HG02870 (cell line): ENCODE measurements around the gene RICTOR.

Source experiments
- ATAC-seq: cut with Tn5 transposase; IDR thresholded peaks from one replicate; pipeline ENCODE4 v1.9.1; 2021; ENCODE audit warnings: mild to moderate bottlenecking, moderate library complexity; ENCODE audit not compliant: unreplicated experiment

The RICTOR gene

DNA sequence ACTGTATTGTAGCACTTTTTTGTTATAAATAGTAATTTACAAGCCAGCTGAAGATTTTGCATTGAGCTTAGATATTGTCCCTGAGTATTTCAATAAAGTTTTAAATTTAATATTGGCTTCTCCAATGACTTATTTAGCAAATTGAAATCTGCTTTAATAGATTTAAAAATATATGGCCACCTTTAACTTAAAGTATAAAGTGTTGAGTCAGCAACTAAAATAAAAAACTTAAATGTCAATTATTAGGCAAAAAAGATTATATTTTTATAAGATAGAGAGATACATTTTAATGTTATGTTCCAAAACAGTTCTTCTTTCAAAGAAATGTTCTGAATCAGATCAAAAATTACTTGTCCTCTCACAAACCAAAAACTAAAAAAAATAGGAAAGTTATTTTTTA lies 167.7 kb downstream of the RICTOR start:
- ATAC-seq = no peak

GRCh38 chr5:38905516-38905915 lies 168.7 kb downstream of the RICTOR start:
- no peak for ATAC-seq

- ATAC-seq = no peak
Observed at GRCh38 chr5:38899936-38900335, 174.3 kb downstream of the RICTOR start.

- ATAC-seq = no peak
Observed at GRCh38 chr5:38896760-38897159, 177.4 kb downstream of the RICTOR start.

GRCh38 chr5:38892363-38892762 lies 181.8 kb downstream of the RICTOR start:
- ATAC-seq = no peak

- no peak for ATAC-seq
Observed at GRCh38 chr5:38891563-38891962, 182.6 kb downstream of the RICTOR start.

DNA sequence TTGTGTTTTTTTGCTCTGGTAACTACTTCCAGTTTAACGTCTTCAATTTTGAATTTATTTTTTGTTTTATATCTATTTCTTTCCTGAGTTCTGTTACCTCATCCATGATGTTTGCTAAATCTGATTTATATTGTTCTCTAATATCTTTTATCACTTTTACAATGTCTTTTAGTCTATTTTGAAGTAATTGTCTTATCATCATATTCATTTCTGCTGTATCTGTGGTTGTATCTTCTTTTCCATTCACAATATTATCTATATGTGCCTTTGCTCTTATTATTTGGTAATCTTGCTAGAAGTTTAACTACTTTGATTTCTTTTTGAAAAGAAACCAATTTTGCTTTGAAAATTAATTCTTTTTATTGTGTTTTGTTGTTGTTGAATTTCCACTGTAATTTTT lies 184.8 kb downstream of the RICTOR start:
- ATAC-seq = no peak

DNA sequence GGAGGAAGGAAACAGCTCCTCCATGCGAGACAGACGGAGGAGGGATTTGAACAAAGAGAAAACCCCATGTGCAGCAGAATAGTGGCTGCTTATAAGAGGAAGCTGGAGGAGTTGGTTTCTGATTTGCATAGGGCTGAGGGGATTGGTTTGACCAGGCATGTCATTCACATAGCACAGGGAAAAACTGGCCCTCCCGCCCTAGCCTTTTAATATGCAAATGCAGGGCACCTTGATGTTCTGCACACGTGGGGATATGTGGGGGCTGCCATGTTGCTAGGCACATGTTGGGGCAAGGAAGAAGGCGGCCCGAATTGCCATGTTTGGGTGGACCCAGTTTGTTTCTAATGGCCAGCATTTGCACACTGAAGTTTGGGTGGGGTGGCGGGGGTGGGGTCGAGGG lies 186.2 kb downstream of the RICTOR start:
- ATAC-seq = no peak
